Left colon (tissue), 2 donors: ENCODE results near the gene ALG12. TPM values are rescaled to one million over a fixed set of nuclear protein-coding genes. Genes with fewer than 3 reads are reported as not detected.

Source experiments
- ATAC-seq: fragments of 200-7000 bp; cut with Tn5 transposase; one replicate; pipeline ENCODE4 v1.9.1; 2020; ENCODE audit warnings: mild to moderate bottlenecking, moderate library complexity
- DNase-seq, 2 donors: peaks; one replicate each; pipeline ENCODE4 v3.0.0-alpha.2; 2020
- intact Hi-C, 2 donors: fragments of 100-400 bp; cut with DNase I in 1 of 2; cut with micrococcal nuclease in 1 of 2; formaldehyde crosslinking; loops; one replicate each; pipeline versions ENCODE4 v1.11.2 to v1.14.0; 2022; cut with DNase I, micrococcal nuclease
- total RNA-seq, 2 donors: library from RNA; stranded (reverse); fragmentation: NEBNext Ultra II Directional; extraction: Animal tissue kit (Norgen Biotek cat#: 25700); gene quantifications; one replicate each; pipeline ENCODE4 v1.2.1, GENCODE V29; 2021
- donor health status: DM: no; HTN: no; CAD: no.
- donor health status: DM: yes; HTN: yes; CAD: no.

The ALG12 gene
- total RNA-seq, 2 donors from 2014 or later = 22.8 to 27.9 TPM

DNA sequence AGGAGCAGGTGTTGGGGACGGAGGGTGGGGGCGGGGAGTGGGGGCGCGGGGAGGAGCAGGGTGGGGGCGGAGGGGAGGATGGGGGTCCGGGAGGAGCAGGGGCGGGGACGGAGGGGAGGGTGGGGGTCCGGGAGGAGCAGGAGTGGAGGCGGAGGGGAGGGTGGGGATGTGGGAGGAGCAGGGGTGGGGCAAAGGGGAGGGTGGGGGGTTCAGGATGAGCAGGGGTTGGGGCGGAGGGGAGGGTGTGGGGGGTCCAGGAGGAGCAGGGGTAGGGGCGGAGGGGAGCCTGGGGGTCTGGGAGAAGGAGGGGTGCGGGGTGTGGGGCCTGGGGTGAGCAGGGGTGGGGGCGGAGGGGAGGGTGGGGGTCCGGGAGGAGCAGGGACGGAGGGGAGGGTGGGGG lies 17.3 kb upstream of the ALG12 start:
- ATAC-seq = no peak
- intact Hi-C loops = no loop called here
- DNase-seq = no peak

DNA sequence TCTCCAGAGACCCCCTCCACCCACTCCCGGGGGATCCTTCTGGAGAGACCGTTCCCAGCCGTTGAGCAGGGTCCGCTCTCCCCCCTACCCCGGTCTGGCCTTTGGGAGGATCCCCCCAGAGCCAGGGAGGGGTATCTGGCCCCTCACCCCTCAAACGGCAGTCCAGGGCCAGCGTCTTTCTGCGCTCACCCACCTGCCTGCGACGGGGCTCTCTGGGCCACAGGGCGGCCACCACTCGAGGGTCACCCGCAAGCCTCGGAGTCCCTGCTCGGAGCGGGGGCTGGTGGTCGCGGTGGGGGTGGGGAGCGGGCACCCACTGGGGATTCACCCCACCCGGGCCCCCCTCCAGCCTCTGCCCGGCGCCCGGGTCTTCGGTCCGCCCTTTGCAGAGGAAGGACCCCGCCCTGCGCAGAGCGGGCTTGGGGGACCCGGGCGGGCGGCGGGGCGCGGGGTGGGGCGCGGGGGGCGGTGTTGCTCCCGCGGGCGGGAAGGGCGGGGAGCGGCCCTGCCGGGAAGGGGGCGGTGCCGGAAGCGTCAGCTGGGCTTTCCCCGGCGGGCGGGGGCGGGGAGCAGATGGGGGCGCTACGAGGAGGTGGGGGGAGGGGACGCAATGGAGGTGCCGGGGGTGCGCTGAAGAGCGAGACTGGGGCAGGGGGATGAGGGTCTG lies 16.8 kb upstream of the ALG12 start:
- intact Hi-C loops = no loop called here
- ATAC-seq (peak; percentile 54), DNase-seq (peak; percentile 91)

DNA sequence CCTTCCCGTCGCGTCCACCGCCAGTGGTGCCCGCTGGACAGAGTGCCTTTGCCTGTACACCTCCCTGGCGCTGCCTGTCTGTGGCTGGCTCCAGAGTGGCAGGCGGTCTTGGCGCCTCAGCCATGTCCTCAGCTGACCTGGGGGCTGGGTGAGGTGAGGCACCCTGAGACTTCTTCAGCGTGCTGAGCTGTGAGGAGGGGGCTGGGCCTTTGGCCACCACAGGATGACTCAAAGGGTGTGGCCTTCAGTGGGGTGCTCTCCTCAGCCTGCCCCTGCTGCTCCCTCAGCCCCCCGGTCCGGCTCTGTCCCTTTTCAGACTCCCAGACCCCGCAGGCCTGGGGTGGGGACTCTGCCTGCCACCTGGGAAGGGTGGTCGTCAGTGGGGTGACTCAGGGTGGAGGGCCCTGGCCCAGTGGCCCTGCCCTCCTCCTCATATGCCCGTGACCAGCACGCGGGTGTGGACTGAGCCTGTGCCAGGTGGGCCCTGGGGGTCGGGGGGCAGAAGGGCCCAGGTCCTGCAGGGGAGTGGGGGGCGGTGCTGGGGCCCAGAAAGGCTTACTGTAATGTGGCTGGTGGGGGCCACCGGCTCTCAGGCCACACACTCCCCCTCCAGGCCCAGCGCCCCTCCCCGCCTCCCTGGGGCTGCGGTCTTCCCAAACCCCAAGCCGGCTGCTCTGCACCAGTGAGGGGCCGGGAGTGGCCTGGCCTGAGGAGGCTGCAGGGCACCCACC lies 16.1 kb upstream of the ALG12 start:
- ATAC-seq (peak; percentile 3), DNase-seq (peak; percentile 56 to 75)
- intact Hi-C loops = no loop called here

DNA sequence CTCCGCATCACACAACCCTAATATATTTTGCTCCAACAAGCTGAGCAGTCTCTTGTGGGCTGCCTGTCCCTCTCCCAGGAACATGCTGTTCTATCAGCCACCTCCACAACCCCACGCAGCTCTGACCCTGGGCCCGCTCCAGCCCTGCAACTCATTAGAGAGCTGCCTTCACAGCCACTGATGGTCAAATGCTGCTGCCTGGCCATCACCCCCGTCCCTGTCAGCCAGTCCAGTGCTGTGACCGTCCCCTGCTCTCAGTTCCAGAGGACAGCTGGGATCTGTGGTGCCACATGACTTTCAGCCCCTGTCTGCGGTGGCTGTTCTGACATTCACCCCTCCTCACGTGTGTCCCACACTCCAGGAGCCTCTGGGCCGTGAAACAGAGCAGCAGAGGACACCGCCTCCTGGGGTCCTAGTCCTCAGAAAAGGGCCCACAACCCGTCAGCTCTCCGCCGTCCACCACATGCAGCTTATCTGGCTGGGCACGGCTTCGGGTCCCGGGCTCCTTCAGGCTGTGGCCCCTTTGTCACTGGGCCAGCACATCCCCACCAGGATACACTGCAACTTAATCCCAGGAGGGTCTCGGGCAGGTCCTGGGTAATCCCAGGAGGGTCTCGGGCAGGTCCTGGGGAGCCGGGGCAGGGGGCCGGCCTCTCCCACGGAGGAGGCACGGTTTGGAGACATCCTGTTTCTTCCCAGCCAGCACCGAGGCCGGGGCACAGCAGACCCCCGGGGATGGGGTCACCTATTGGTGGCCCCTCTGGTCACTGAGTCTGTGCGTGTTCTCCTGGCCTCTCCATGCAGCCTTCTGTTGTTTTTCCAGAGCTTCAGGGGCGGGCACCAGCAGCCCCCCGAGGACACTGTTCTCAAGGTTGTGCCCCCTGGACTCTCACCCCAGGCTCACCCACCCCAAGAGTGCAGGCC lies 15.3 kb upstream of the ALG12 start:
- intact Hi-C loops = no loop called here
- DNase-seq = peak; percentile 24 to 44
- ATAC-seq = no peak

DNA sequence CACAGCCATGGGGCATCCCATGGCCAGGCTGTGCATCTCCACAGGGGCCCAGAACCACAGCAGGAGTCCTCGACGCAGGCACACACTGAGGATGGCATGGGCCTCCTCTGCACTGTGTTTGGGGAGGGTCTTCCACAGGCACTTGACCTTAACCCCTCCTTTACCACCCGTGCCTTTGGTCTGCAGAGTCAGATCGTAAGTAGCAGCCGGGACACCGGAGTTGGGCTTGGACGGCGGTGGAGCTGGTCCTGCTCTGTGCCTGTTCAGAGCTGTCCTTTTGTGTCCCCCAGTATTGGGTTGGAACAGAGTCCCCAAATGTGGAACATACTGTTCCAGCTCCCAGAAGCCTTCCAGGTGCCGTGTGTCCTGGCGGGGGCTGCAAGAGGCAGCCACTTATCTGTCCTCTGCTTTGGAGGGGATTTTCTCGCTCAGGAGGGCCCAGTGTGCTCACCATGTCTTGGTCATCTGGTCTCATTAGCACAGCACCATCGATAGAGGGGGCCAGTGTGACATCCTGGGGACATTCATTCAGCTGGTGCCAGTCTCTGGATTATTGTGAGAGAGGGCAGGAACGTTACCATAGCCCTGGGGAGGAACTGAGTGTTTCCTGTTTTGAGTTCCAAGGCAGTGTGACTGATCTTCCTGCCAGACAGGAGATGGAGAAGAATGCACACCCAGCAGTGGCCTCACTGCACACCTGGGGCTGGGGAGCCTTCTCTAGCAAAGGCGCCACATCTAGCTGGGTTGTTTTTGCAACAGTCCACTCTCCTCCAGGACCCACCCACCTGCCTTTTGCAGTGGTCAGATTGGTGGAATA lies 12.6 kb upstream of the ALG12 start:
- DNase-seq = peak; percentile 81 to 85
- ATAC-seq = peak; percentile 68
- intact Hi-C loops = no loop called here

DNA sequence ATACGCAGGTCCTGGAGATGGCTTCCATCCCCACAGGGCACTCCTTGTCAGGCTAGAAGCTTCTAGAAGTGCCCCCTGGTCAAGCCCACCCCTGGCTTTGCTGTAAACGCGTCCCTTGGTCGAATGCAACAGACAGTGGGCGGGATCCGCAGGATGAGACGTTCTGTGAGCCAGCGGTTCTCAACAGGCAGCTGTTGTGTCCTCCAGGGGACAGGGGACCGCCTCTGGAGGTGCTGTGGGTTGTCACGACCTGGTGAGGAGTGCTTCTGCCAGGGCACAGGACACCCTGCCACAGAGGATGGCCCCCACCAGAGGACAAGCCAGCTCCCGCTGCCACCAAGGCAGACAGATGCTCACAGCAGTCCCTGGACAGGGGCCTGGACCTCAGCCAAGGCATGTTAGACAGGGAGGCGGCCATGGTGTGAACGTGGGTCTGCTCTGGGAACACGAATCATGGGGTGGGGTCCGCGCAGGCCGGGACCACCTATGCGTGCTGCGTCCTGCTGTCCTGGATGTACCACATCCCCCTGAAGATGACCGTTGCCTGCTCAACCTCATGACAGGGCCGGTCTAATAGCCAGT lies 11.8 kb upstream of the ALG12 start:
- intact Hi-C loops = loop anchor here (5.0 to 10.0 kb wide), 3 partner anchors 55 to 105 kb away; no protein-coding TSS in a partner anchor
- ATAC-seq (no peak), DNase-seq (peak; percentile 36 to 49)

DNA sequence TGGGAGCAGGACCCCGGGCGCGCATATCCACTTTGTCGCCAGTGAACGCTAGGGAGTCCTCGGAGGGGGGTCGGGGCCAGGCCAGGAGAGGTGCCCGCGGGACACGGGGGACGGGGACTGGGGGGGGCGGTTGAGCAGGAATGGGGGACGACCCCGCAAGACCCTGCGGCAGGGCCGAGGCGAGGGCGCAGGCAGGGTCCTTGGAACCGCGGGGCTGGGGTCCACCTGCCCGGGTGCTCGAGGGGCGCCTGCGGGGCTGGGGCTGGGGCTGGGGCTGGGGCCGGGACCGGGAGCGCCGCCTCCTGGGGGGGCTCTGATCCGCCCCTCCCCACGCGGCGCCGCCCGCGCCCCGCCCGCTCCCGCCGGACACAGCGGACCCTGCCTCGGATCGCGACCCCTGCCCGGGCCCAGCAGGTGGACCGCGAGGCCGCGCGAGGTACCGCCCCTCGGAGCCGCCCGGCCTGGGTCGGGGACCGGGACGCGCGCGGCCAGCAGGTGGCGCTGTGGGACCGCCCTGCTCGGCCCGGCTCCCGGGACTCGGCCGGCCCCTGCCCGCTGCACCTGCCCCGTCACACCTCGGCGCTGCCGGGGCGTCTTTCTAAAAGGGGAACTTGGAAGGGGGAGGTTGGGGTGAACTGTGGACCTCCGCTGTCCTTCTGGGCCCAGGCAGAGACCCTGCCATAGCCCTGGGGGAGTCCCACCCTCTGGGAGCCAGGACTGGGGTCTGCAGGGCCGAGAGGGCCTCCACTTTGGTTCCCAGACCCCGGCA lies 11.2 kb upstream of the ALG12 start:
- intact Hi-C loops = loop anchor here (5.0 to 10.0 kb wide), 3 partner anchors 55 to 105 kb away; no protein-coding TSS in a partner anchor
- peak; percentile 65 for ATAC-seq
- peak; percentile 51 to 78 for DNase-seq

DNA sequence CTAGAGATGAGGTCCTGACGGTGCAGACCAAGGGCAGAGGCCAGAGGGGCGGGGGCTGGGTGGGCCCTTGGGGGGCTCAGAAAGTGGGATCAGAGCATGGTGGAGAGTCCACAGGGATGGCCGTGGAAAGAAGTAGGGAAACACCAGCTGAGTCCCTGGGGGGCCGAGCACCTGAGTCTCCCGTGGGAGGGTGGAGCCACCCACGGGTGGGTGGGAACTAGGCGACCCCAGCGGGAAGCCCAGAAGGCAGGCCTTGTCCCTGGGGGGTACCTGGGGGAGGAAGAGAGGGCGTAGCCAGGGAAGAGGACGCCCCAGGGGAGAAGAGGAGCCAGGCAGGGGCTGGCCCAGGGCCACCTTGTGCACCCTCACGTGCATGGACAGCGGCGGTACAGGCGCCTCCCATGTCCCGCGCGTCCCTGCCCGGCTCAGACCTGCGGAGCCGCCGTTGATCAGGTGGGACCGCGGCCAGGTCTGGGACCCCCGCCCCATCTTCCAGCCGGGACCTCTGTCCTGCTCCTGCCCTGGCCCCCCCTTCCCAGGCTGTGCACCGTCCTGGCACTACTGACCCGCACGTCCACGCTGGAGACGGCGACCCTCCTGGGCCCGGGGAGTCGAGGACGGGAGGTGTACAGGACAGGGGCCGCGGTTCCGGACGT lies 10.4 kb upstream of the ALG12 start:
- intact Hi-C loops = loop anchor here (5.0 to 10.0 kb wide), 3 partner anchors 56 to 106 kb away; no protein-coding TSS in a partner anchor
- no peak for DNase-seq
- ATAC-seq = no peak

DNA sequence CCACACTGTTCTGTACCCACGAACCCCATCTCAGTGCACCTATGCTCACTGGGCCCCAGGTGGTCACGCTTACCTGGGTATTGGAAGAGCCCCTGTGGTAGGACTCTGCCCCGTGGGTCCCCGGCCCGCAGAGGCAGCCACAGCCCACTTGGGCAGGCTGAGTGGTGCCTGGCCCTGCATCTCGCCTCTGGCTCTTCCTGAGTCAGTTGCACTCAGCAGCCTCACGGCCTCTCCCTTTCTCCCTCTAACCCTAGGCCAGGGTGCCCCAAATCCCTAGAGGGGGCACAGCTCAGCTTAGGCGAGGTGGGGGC lies 9.9 kb upstream of the ALG12 start:
- ATAC-seq = no peak
- intact Hi-C loops = loop anchor here (5.0 to 10.0 kb wide), 3 partner anchors 57 to 107 kb away; no protein-coding TSS in a partner anchor

DNA sequence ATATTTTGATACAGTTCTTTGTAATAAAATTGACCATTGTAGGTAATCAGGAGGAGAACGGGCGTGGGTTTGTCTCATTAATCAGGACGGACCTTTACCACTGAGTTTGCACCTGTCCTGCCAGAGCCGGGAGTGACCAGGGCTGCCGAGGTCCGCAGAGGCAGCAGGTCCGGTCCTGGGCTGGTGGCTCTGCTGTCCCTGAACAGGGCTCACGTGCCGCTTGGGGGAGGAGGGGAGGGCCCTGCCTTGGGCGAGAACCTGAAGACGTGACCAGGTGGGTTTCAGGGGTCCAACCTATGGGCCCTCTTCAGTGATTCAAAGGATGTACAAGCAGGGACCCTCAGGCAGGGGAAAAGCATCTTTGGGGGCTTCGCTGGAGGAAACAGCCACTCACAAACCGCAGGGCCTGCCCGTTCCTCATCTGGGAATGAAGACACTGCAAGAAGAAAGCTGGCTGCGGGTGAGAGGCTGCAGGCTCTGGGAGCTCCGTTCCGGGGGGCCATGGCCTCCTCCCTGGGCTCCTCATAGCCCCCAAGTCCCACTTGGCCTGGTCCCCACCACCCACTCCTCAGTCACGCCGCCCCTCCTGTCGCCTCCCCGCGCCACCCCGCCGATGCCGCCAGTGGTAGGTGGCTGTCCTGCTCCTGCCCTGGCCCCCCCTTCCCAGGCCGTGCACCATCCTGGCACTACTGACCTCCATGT lies 9.4 kb upstream of the ALG12 start:
- ATAC-seq (no peak), DNase-seq (no peak)
- intact Hi-C loops = loop anchor here (5.0 to 10.0 kb wide), 3 partner anchors 57 to 107 kb away; no protein-coding TSS in a partner anchor

More for the DNA sequence above, 9.9 kb upstream of the ALG12 start:
- no peak for DNase-seq

DNA sequence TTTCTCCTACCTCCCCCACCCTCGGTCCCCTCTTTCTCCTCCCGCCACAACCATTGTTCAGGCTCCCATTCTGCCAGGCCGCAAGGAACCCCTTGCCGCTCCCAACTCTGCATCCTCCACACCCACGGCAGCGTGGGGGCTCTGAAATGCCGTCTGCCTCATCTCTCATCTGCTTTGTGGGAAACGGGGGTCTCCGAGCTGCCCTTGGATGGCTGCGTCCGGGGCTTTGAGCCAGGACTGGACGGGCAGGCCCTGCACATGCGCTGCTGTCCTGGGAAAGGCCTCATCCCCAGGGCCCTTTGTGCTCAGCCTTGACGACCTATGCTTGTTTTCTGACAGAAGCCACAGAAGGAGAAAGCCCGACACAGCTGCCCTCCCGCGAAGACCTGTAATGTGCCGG lies 8.7 kb upstream of the ALG12 start:
- DNase-seq (no peak), ATAC-seq (no peak)
- intact Hi-C loops = loop anchor here (5.0 to 10.0 kb wide), 3 partner anchors 58 to 108 kb away; no protein-coding TSS in a partner anchor

DNA sequence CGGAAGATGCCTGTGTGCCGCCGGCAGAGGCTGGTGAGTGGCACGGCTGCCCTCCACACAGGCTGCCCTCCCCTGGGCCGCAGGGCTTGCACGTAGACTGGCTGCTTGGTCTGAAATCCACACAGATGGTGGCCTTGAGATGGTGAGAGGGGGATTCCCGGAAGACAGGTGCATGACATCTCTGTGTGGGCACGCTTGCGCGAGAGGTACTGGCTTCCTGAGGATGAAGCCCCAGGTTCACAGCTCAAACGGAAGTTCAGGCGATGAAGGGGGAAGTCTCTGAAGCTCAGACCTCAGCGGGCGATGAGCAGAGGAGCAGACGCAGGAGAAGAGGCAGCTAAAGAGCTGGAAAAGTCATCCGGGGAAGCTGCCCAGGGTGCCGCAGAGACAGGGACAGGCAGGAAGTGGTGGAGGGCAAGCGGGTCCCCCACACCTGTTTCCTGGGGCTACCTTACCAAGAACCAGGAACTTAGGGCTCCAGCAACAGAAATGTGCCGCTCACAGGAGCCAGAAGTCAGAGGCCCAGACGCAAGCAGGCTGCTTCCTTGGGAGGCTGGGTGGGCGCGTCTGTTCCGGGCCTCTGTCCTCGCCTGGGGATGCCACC lies 7.4 kb upstream of the ALG12 start:
- peak in 1 of 2 donors; percentile 38 for DNase-seq
- no peak for ATAC-seq
- intact Hi-C loops = loop anchor here (5.0 to 10.0 kb wide), 3 partner anchors 59 to 109 kb away; no protein-coding TSS in a partner anchor

DNA sequence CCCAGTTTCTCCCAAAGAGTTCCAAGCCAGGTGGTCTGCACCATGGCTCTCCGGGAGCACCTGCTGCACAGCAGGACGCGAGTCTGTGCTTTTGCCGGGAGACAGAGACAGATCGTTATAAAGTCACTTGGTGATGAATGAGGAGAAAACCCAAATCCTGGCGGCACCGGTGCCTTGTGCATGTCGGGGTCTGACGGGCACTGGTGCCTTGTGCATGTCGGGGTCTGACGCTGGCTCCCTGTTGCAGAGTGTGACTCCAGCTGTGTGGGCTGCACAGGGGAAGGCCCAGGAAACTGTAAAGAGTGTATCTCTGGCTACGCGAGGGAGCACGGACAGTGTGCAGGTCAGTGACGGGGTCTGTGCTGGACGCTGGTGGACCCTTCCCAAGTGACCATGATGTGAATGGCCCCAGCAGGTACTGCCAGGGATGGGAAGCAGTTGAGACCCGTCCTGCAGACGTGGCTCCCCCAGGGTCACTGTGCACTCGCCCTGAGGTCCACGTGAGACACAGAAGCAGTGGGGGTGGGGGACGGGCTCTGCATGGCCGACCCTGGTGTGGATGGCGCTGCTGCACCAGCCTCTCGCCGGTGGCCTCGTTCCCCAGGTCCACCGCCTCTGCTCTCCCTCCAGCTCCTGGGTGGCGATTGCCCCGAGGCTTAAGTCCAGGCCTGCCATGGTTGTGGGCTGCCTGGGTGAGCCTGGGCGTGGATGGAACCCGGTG lies 6.0 kb upstream of the ALG12 start:
- DNase-seq = no peak
- intact Hi-C loops = loop anchor here (10.0 kb wide), 2 partner anchors 61 to 111 kb away; no protein-coding TSS in a partner anchor
- ATAC-seq = no peak

DNA sequence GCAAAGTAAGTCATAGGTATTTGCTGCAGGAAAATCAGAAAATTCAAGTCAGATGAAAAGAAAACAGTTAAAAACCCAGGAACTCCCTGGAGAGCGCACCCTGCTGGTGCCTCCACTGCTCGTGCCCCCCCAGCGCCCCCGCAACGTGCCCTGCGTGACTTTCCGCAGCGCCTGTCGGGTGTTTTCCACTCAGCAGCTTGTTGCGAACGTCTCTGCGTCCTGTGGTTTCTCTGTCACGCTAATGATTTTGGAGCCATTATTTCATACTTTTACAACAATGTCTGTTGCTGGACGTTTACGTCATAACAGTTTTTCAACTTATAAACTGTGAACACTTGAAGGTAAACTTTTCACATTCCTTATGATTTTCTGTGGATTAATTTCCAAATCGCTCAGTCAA lies 5.2 kb upstream of the ALG12 start:
- DNase-seq (no peak), ATAC-seq (no peak)
- intact Hi-C loops = loop anchor here (10.0 kb wide), 2 partner anchors 61 to 111 kb away; no protein-coding TSS in a partner anchor

DNA sequence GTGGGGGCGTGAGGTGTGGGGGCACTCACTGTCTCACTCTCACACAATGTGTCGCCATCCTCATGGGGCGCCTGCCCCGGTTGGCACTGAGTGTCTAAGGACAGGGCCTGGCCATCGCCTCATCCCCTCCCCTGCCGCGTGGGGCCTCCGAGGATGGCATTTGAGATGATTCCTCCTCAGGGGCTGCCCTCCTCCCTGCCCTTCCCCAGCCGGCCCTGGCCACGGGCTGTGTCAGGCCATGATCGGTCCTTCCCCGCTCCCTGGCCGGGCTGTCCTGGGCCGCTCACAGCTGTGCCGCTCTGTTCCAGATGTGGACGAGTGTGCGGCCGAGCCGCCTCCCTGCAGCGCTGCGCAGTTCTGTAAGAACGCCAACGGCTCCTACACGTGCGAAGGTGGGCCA lies 4.7 kb upstream of the ALG12 start:
- intact Hi-C loops = loop anchor here (10.0 kb wide), 2 partner anchors 62 to 112 kb away; no protein-coding TSS in a partner anchor
- DNase-seq = no peak
- ATAC-seq = no peak
